Measurements from ENCODE around the gene ZNF282.

ZNF282 gene

GRCh38 chr7:149195180-149196150, at the start of gene ZNF282:
TSS of gene ZNF282 (plus strand) at chr7:149195546. CDS start at chr7:149195590, 44 bp downstream.
- no peaks in the 10 kb centered on the region for H3K4me1 ChIP-seq (ENCODE audit: control insufficient read depth, insufficient read depth, low read length)
- H3K36me3 ChIP-seq (ENCODE audit: control insufficient read depth, insufficient read depth, low read length) = peaks cover 21% of the 10 kb centered on the region
- H3K9ac ChIP-seq (ENCODE audit: low read depth, low read length) = peak within 1 kb of the TSS; percentile 87
- no peaks in the 10 kb centered on the region for H3K9me3 ChIP-seq (ENCODE audit: control insufficient read depth, insufficient read depth, low read length)
- H3K27me3 ChIP-seq (ENCODE audit: control insufficient read depth, insufficient read depth, low read length) = no peaks in the 10 kb centered on the region
- H3K4me3 ChIP-seq (ENCODE audit: low read depth, low read length) = peak within 1 kb of the TSS; percentile 87

GRCh38 chr7:149147072-149147751, 48.1 kb upstream of the ZNF282 start, which contains the start of gene ZNF398:
TSS of gene ZNF398 (plus strand) at chr7:149147453. CDS start at chr7:149147743, 290 bp downstream.
- H3K4me1 ChIP-seq (ENCODE audit: control insufficient read depth, insufficient read depth, low read length) = peaks cover 23% of the 10 kb centered on the region
- peak within 1 kb of the TSS; percentile 98 for H3K9ac ChIP-seq (ENCODE audit: low read depth, low read length)
- no peaks in the 10 kb centered on the region for H3K27me3 ChIP-seq (ENCODE audit: control insufficient read depth, insufficient read depth, low read length)
- no peaks in the 10 kb centered on the region for H3K9me3 ChIP-seq (ENCODE audit: control insufficient read depth, insufficient read depth, low read length)
- H3K36me3 ChIP-seq (ENCODE audit: control insufficient read depth, insufficient read depth, low read length) = peaks cover 3% of the 10 kb centered on the region
- H3K4me3 ChIP-seq (ENCODE audit: low read depth, low read length) = peak within 1 kb of the TSS; percentile 95

- Histone ChIP-seq H3K4me3 (ENCODE audit: low read depth, low read length) (peak overlapping the region; percentile 95), H3K36me3 (ENCODE audit: control insufficient read depth, insufficient read depth, low read length) (peaks cover 3% of the 10 kb centered on the region), H3K9ac (ENCODE audit: low read depth, low read length) (peak overlapping the region; percentile 98), H3K9me3 (ENCODE audit: control insufficient read depth, insufficient read depth, low read length) (no peaks in the 10 kb centered on the region), H3K27me3 (ENCODE audit: control insufficient read depth, insufficient read depth, low read length) (no peaks in the 10 kb centered on the region), H3K4me1 (ENCODE audit: control insufficient read depth, insufficient read depth, low read length) (peaks cover 23% of the 10 kb centered on the region)
These were observed 47.3 kb upstream of the ZNF282 start for GRCh38 chr7:149147752-149148653.

GRCh38 chr7:149150981-149151380, 44.4 kb upstream of the ZNF282 start:
- H3K9ac ChIP-seq (ENCODE audit: low read depth, low read length) = no peak overlapping the region

GRCh38 chr7:149153346-149153745, 42.0 kb upstream of the ZNF282 start:
- no peak overlapping the region for H3K4me3 ChIP-seq (ENCODE audit: low read depth, low read length)
- H3K36me3 ChIP-seq (ENCODE audit: control insufficient read depth, insufficient read depth, low read length) = peaks cover 30% of the 10 kb centered on the region

More at GRCh38 chr7:149150981-149151380, 44.4 kb upstream of the ZNF282 start:
- Histone ChIP-seq H3K4me3 (ENCODE audit: low read depth, low read length) (no peak overlapping the region), H3K9me3 (ENCODE audit: control insufficient read depth, insufficient read depth, low read length) (no peaks in the 10 kb centered on the region), H3K27me3 (ENCODE audit: control insufficient read depth, insufficient read depth, low read length) (no peaks in the 10 kb centered on the region), H3K4me1 (ENCODE audit: control insufficient read depth, insufficient read depth, low read length) (peaks cover 10% of the 10 kb centered on the region), H3K36me3 (ENCODE audit: control insufficient read depth, insufficient read depth, low read length) (peaks cover 23% of the 10 kb centered on the region)

GRCh38 chr7:149154056-149154455, 41.3 kb upstream of the ZNF282 start:
- no peak overlapping the region for H3K4me3 ChIP-seq (ENCODE audit: low read depth, low read length)
- no peak overlapping the region for H3K9ac ChIP-seq (ENCODE audit: low read depth, low read length)
- H3K36me3 ChIP-seq (ENCODE audit: control insufficient read depth, insufficient read depth, low read length) = peaks cover 30% of the 10 kb centered on the region
- peaks cover 10% of the 10 kb centered on the region for H3K4me1 ChIP-seq (ENCODE audit: control insufficient read depth, insufficient read depth, low read length)
- H3K27me3 ChIP-seq (ENCODE audit: control insufficient read depth, insufficient read depth, low read length) = no peaks in the 10 kb centered on the region
- no peaks in the 10 kb centered on the region for H3K9me3 ChIP-seq (ENCODE audit: control insufficient read depth, insufficient read depth, low read length)

More at GRCh38 chr7:149153346-149153745, 42.0 kb upstream of the ZNF282 start:
- Histone ChIP-seq H3K9ac (ENCODE audit: low read depth, low read length) (peak overlapping the region; percentile 16), H3K9me3 (ENCODE audit: control insufficient read depth, insufficient read depth, low read length) (no peaks in the 10 kb centered on the region), H3K27me3 (ENCODE audit: control insufficient read depth, insufficient read depth, low read length) (no peaks in the 10 kb centered on the region), H3K4me1 (ENCODE audit: control insufficient read depth, insufficient read depth, low read length) (peaks cover 10% of the 10 kb centered on the region)

- Histone ChIP-seq H3K4me1 (ENCODE audit: control insufficient read depth, insufficient read depth, low read length) (no peaks in the 10 kb centered on the region), H3K27me3 (ENCODE audit: control insufficient read depth, insufficient read depth, low read length) (no peaks in the 10 kb centered on the region), H3K4me3 (ENCODE audit: low read depth, low read length) (no peak overlapping the region), H3K36me3 (ENCODE audit: control insufficient read depth, insufficient read depth, low read length) (peaks cover 43% of the 10 kb centered on the region), H3K9me3 (ENCODE audit: control insufficient read depth, insufficient read depth, low read length) (no peaks in the 10 kb centered on the region), H3K9ac (ENCODE audit: low read depth, low read length) (no peak overlapping the region)
These were observed 38.4 kb upstream of the ZNF282 start for GRCh38 chr7:149156898-149157297.

GRCh38 chr7:149161241-149161848, 34.0 kb upstream of the ZNF282 start:
- Histone ChIP-seq H3K36me3 (ENCODE audit: control insufficient read depth, insufficient read depth, low read length) (peaks cover 36% of the 10 kb centered on the region), H3K4me1 (ENCODE audit: control insufficient read depth, insufficient read depth, low read length) (no peaks in the 10 kb centered on the region), H3K9me3 (ENCODE audit: control insufficient read depth, insufficient read depth, low read length) (no peaks in the 10 kb centered on the region), H3K9ac (ENCODE audit: low read depth, low read length) (no peak overlapping the region), H3K27me3 (ENCODE audit: control insufficient read depth, insufficient read depth, low read length) (no peaks in the 10 kb centered on the region), H3K4me3 (ENCODE audit: low read depth, low read length) (no peak overlapping the region)

- H3K4me3 ChIP-seq (ENCODE audit: low read depth, low read length) = no peak overlapping the region
- no peaks in the 10 kb centered on the region for H3K9me3 ChIP-seq (ENCODE audit: control insufficient read depth, insufficient read depth, low read length)
- peaks cover 45% of the 10 kb centered on the region for H3K36me3 ChIP-seq (ENCODE audit: control insufficient read depth, insufficient read depth, low read length)
- no peaks in the 10 kb centered on the region for H3K4me1 ChIP-seq (ENCODE audit: control insufficient read depth, insufficient read depth, low read length)
- no peak overlapping the region for H3K9ac ChIP-seq (ENCODE audit: low read depth, low read length)
- no peaks in the 10 kb centered on the region for H3K27me3 ChIP-seq (ENCODE audit: control insufficient read depth, insufficient read depth, low read length)
These were observed 29.2 kb upstream of the ZNF282 start for GRCh38 chr7:149166142-149166541.

- Histone ChIP-seq H3K9me3 (ENCODE audit: control insufficient read depth, insufficient read depth, low read length) (no peaks in the 10 kb centered on the region), H3K4me1 (ENCODE audit: control insufficient read depth, insufficient read depth, low read length) (no peaks in the 10 kb centered on the region), H3K36me3 (ENCODE audit: control insufficient read depth, insufficient read depth, low read length) (peaks cover 44% of the 10 kb centered on the region), H3K4me3 (ENCODE audit: low read depth, low read length) (no peak overlapping the region), H3K9ac (ENCODE audit: low read depth, low read length) (no peak overlapping the region), H3K27me3 (ENCODE audit: control insufficient read depth, insufficient read depth, low read length) (no peaks in the 10 kb centered on the region)
These were observed 28.6 kb upstream of the ZNF282 start for GRCh38 chr7:149166630-149167352.

All from iPS-15b (cell line).